Measurements from ENCODE around the gene SGMS2. TPM values are rescaled to one million over a fixed set of nuclear protein-coding genes. Genes with fewer than 3 reads are reported as not detected.
A peak's percentile ranks its signal among the peaks of the same experiment; 100 is the strongest.

Gene SGMS2
- total RNA-seq = 66.9 and 106 TPM in 2 replicates

DNA sequence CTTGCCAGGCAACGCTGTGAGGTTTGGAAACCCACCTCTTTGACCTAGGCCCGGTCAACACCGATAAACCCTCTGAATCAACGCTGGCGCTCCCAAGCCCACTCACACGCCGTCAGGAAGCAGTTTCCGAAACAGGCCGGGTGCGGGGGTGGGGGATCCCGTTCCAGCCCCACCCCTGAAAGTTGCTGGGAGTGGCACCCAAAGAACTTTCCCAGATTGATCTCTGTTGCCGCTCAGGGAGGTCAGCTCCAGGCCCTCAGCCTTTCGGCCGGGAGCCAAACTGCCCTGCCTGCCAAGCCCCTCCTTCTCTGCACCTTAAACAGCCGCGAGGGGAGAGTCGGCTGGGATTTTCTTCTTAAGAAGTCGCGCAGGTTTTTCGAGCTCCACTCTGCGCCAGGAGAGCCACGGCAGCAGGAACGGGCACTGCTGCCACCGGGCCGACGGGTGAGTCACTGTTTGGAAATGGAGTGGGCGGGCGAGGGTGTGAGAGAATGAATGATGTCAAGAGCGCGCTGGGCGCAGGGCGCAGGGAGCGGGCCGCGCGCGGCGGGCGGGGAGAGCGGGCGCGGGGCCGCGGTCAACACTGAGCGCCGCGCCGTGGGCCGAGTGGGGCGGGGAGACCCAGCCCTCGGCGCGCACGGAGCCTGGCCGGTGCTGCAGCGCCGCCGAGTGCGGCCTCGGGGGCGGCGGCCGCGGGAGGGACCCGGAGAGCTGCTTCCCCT lies at the start of gene SGMS2:
Gene SGMS2, plus strand, starts transcription at position 583 of the 722 bp plus-strand sequence. CDS start 70,622 bp downstream, outside the sequence.
- DNase-seq = peak; percentile 93

GRCh38 chr4:107777890-107778289 lies 46.8 kb upstream of the SGMS2 start:
- DNase-seq = no peak

GRCh38 chr4:107778784-107779530 lies 45.8 kb upstream of the SGMS2 start:
- no peak for DNase-seq

DNA sequence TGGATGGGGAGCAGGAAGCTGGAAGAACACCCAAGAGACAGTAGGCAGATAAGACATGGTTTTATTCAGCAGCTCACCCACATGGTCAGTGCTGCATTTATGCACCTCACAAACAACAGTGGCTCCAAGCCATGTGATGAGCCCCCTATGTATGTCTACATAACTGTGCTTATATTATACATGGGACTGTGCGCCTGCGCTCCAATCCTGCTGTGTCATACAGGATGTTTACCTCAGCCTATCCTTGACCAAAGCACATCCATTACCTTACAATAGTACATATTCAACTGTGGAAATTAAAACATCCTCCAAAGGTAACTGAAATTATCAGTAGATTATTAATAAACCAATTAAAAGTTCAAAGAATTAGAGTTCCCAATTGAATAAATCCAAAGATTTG lies 44.1 kb upstream of the SGMS2 start:
- DNase-seq = no peak

DNA sequence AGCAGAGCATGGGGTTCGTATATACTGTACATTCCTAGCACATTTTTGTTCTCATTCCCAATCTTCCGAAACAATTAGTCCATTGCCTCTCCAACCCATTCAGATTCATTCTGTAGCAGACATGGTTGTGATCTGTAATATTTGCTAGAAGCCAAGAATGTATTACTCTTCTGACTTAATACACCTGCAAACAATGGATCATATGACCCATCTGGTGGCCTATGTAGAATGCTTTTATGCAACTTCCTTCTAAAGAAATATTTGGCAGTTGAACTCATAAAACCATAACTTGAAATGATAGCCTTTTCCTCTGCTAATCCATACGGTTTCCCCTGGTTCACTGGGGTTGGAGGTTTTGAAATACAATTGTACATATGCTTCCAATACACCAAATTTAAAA lies 32.8 kb upstream of the SGMS2 start:
- peak; percentile 70 for DNase-seq

- no peak for DNase-seq
Measured at GRCh38 chr4:107792711-107793110, 32.0 kb upstream of the SGMS2 start.

- no peak for DNase-seq
Measured at GRCh38 chr4:107793996-107794395, 30.7 kb upstream of the SGMS2 start.

DNA sequence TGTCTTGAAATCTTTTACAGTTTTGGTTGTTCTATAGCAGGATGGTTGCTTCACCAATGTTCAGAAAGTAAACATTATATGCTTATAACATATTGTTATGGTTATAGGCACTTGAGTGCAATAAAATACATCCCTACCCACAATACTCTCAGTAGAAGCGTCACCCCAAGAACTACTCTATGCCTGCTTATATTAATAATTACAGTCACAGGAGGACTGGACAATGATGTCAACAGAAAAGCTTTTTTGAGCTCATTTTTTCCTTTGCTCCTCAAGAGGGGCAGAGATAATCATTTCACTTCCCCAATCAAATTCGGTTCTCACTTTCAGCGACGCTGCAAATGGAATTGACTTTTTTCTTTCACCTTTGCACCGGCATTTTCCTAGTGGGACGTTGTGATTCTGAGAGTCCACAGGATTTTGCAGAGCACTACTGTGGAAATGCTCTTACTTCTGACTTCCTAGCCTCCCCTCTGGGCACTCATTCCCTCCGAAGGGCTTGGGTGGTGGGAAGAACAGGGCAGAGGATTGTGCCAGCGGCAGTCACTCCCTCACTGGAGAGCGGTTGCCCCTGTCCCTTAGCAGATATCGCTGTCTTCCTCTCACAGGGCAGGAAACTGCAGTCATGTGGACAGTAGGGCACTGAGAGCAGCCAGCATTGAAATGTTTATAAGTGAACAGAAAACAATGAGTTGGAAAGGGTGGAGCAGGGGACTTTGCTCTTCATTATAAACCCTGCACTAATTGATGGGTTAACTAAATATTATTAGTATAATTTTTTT lies 24.9 kb upstream of the SGMS2 start:
- DNase-seq = peak; percentile 37

GRCh38 chr4:107800706-107801105 lies 24.0 kb upstream of the SGMS2 start:
- DNase-seq = no peak

- DNase-seq = no peak
Measured at GRCh38 chr4:107801766-107802211, 22.9 kb upstream of the SGMS2 start.

GRCh38 chr4:107804956-107805355 lies 19.8 kb upstream of the SGMS2 start:
- no peak for DNase-seq

DNA sequence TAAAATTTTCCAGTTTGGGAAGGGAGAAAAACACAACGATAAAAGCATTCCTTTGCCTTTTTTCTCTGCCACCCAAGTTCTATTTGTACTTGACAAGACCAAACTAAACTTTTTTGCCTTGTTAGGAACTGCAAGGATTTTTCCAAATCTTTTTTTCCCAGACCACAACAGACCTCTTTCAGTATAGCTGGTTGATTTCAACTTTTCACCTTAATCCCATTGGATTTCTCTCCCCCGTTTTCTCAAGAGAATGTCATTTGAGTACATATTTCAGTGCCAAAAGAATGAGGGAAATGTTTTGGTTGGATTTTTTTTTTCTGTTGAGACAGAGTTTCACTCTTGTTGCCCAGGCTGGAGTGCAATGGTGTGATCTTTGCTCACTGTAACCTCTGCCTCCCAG lies 18.5 kb upstream of the SGMS2 start:
- no peak for DNase-seq

GRCh38 chr4:107808572-107808971 lies 16.2 kb upstream of the SGMS2 start:
- no peak for DNase-seq

- DNase-seq = no peak
Measured at GRCh38 chr4:107809210-107809609, 15.5 kb upstream of the SGMS2 start.

- DNase-seq = no peak
Measured at GRCh38 chr4:107814758-107815157, 10.0 kb upstream of the SGMS2 start.

- peak; percentile 15 for DNase-seq
Measured at GRCh38 chr4:107815158-107815557, 9.6 kb upstream of the SGMS2 start.

DNA sequence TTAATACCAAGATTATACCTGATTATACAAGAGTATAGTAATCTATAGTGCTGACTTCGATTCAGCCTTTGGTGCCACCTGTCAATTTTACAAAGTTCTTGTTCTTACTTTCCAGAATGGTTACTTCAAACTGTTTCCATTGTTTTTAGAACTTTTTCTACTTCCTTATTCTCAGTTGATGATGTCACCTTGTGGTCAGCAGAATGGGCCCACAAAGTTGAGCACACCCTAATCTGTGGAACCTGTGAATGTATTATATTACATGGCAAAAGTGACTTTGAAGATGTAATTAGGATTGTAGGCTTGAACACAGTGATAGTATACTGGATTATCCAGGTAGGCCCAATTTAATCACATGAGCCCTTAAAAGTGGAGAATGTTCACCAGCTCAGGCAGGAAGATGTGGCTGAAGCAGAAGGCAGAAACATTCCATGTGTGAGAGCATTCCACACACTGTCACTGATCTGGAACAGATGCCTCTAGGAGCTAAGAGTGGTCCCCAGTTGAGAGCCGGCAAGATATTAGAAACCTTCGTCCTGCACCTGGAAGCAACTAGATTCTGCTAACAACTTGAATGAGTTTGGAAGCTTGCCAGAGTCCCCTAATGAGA lies 6.3 kb upstream of the SGMS2 start:
- DNase-seq = no peak

- no peak for DNase-seq
Measured at GRCh38 chr4:107823870-107824349, 822 bp upstream of the SGMS2 start.

DNA sequence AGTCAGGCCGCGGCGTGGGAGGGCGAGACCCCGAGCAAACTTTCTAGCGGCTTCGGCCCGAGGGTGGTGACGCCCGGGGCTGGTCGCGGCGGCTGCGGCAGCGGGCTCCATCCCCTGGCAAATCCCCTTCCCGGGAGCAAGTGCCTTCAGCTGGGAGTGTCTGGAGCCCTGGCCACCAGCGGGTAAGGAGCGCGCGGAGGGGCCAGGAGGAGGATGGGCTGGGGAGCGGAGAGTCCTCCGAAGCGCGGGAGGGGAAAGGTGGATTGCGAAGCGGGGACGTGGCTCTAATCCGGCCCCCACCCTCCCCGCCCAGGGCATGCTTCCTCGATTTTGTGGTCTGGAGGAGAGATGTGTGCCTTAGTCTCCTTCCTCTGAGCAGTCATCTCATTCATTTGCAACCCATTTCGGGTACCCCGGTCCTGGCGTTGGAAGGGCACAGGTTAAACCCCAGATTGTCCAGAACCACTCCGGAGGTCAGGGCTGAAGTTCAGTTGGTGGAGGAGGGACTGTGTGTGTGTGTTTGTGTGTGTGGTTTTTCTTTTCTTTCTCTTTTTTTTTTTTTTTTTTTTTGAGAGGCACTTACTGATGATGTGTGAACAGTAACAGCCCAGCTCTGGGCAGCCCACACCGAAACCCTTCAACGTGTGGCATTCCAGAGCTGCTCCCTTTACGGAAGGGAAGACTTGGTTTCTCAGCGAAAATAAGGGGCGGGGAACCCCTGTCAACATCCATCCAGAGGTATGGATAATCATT lies 516 bp downstream of the SGMS2 start:
- DNase-seq = peak; percentile 70

DNA sequence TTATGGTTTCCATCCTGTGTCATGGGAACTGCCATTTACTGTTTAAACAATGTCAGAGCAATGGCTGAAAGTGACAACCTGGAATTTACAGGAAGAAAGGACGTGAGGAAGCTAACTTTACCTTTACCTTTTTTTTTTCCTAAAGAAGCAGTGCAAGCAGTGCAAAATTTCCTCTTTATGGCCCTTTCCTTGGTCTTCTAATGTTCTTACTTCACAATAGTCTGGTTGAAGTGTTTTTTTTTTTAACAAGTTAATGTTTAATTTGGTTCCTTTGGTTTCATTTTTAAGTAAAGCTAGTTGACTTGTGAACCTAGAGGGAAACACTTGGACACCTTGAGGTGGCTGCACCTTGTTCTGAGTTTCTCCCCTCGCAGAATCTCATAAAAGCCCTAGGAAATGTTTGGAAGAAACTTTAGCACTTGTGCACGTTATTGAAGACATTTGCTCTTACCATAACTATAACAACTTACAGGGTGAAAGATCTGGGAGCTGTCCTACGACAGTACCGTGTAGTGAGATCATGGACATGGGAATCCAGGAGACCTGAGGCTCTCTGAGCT lies 1.8 kb downstream of the SGMS2 start:
- DNase-seq = peak; percentile 30

GRCh38 chr4:107828315-107829090 lies 3.8 kb downstream of the SGMS2 start:
- no peak for DNase-seq

Data from dermis blood vessel endothelial cell (primary cell).